Uterus (tissue), 4 donors: ENCODE data around the gene PPP3CA. TPM values are rescaled to one million over a fixed set of nuclear protein-coding genes. Genes with fewer than 3 reads are reported as not detected.

Experiments used
- DNase-seq, 2 donors: peaks; one replicate each; pipeline ENCODE4 v3.0.0-alpha.2; 2019 to 2020
- H3K27ac ChIP-seq, 2 donors: fragments of 200-600 bp; sonication (generic); 1 replicate in 1 of 2; 2 replicates in 1 of 2; pipeline ENCODE4 v1.5.1; 2016 to 2018
- H3K27me3 ChIP-seq, 2 donors: fragments of 200-600 bp; sonication (generic); one replicate each; pipeline ENCODE4 v1.5.1; 2018 to 2019; ENCODE audit warnings: control low read depth in 1 of 2
- H3K36me3 ChIP-seq, 2 donors: fragments of 200-600 bp; sonication (generic); one replicate each; pipeline ENCODE4 v1.5.1; 2019; ENCODE audit warnings: control low read depth in 1 of 2
- H3K4me1 ChIP-seq, 2 donors: fragments of 200-600 bp; sonication (generic); one replicate each; pipeline ENCODE4 v1.5.1; 2018 to 2019; ENCODE audit warnings: control low read depth in 1 of 2
- H3K4me3 ChIP-seq, 2 donors: fragments of 200-600 bp; sonication (generic); 1 replicate in 1 of 2; 2 replicates in 1 of 2; pipeline ENCODE4 v1.5.1; 2018 to 2019; ENCODE audit warnings: mild to moderate bottlenecking in 1 of 2
- H3K9me3 ChIP-seq, 2 donors: fragments of 200-600 bp; sonication (generic); one replicate each; pipeline ENCODE4 v1.5.1; 2019; ENCODE audit warnings: control low read depth in 1 of 2
- CTCF ChIP-seq, 4 experiments: fragments of 200-600 bp in 2 of 4; fragments of 450-650 bp in 2 of 4; sonication (generic) in 2 of 4; IDR thresholded peaks; one replicate each; pipeline ENCODE4 v1.5.1; 2016 to 2019; ENCODE audit warnings: antibody characterized with exemption in 4 of 4, mild to moderate bottlenecking in 2 of 4, moderate library complexity in 1 of 4
- POLR2A ChIP-seq, 2 donors: fragments of 450-650 bp; IDR thresholded peaks; one replicate each; pipeline ENCODE4 v1.6.1; 2016; ENCODE audit warnings: antibody characterized with exemption in 2 of 2, mild to moderate bottlenecking in 1 of 2, moderate library complexity in 1 of 2
- intact Hi-C: fragments of 100-400 bp; cut with DNase I; formaldehyde crosslinking; loops from one replicate; pipeline ENCODE4 v1.15.1; 2023; ENCODE audit warnings: low total_unique reads
- total RNA-seq, 4 donors: library from RNA; depleted of rRNA in 3 of 4; stranded (reverse); fragments of >200 nt in 3 of 4; gene quantifications; one replicate each; pipeline versions ENCODE4 v1.1.0 to v1.2.4, GENCODE V29; 2014 to 2023
- donor health status: DM: yes; HTN: yes; CAD: no.

The PPP3CA gene
- total RNA-seq, 4 donors from 2014 or later, result 32.8 to 70.0 (median 39.8) TPM

DNA sequence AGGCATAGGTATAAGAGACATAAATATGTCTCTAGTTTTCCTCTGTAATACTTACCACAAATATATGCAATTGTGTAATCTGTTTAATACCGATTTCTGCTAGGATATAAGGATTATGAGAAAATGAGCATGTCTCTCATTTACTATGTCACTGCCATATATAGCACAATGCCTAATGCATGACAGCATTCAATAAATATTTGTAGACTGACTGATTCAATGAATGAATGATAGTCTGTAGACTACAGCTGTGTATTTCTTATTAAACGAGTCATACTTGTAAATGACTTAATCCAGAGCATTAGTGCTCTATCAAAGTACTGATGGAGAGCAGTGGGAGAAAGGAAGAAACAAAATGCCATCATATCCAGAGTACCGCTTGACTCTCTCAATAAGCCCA lies 175.6 kb downstream of the PPP3CA start:
- no peaks in the 10 kb centered on the region for H3K9me3 ChIP-seq
- H3K4me1 ChIP-seq, result no peaks in the 10 kb centered on the region
- H3K4me3 ChIP-seq, result no peak overlapping the region
- no peaks in the 10 kb centered on the region for H3K36me3 ChIP-seq
- DNase-seq, result no peak
- no peak for TF ChIP-seq CTCF (IDR thresholded peaks at IDR 0.05)
- no peak for TF ChIP-seq POLR2A (IDR thresholded peaks at IDR 0.05)
- intact Hi-C loops, result no loop called here
- no peaks in the 10 kb centered on the region for H3K27me3 ChIP-seq
- no peak overlapping the region for H3K27ac ChIP-seq

GRCh38 chr4:101169044-101170014 lies 178.0 kb downstream of the PPP3CA start:
- intact Hi-C loops, result no loop called here
- TF ChIP-seq CTCF (IDR thresholded peaks at IDR 0.05) (peak in 3 of 4 experiments; percentile 44 to 53 (median 49)), POLR2A (IDR thresholded peaks at IDR 0.05) (no peak)
- DNase-seq, result peak; percentile 18 to 48
- Histone ChIP-seq H3K27me3 (no peaks in the 10 kb centered on the region), H3K4me3 (no peak overlapping the region), H3K27ac (no peak overlapping the region), H3K36me3 (no peaks in the 10 kb centered on the region), H3K9me3 (no peaks in the 10 kb centered on the region), H3K4me1 (no peaks in the 10 kb centered on the region)

DNA sequence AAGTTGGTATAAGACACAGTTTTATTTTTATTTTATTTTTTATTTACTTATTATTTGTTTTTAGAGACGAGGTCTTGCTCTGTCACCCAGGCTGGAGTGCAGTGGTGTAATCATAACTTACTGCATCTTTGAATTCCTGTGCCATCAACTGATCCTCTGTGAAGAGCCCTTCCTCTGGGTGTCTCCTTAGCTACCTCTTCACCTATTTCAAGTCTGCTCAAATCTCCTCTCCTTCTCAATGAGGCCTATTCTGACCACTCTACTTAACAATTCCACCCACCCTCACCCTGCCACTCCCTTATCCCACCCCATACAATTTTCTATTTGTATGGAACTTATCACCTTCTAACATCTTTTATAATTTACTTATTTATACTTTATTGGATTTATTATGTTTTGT lies 183.4 kb downstream of the PPP3CA start:
- Histone ChIP-seq H3K4me3 (no peak overlapping the region), H3K36me3 (no peaks in the 10 kb centered on the region), H3K27me3 (no peaks in the 10 kb centered on the region), H3K27ac (no peak overlapping the region), H3K9me3 (no peaks in the 10 kb centered on the region), H3K4me1 (no peaks in the 10 kb centered on the region)
- TF ChIP-seq CTCF (IDR thresholded peaks at IDR 0.05), result no peak
- no peak for TF ChIP-seq POLR2A (IDR thresholded peaks at IDR 0.05)
- intact Hi-C loops, result no loop called here
- DNase-seq, result no peak

GRCh38 chr4:101162990-101163380 lies 184.3 kb downstream of the PPP3CA start:
- Histone ChIP-seq H3K36me3 (no peaks in the 10 kb centered on the region), H3K27ac (no peak overlapping the region), H3K9me3 (no peaks in the 10 kb centered on the region), H3K4me3 (no peak overlapping the region), H3K27me3 (no peaks in the 10 kb centered on the region), H3K4me1 (no peaks in the 10 kb centered on the region)
- intact Hi-C loops, result no loop called here
- no peak for DNase-seq
- TF ChIP-seq CTCF (IDR thresholded peaks at IDR 0.05) (no peak), POLR2A (IDR thresholded peaks at IDR 0.05) (no peak)

- no peaks in the 10 kb centered on the region for H3K36me3 ChIP-seq
- H3K27me3 ChIP-seq, result no peaks in the 10 kb centered on the region
- no peaks in the 10 kb centered on the region for H3K4me1 ChIP-seq
- TF ChIP-seq POLR2A (IDR thresholded peaks at IDR 0.05) (no peak), CTCF (IDR thresholded peaks at IDR 0.05) (no peak)
- no peak overlapping the region for H3K4me3 ChIP-seq
- no peaks in the 10 kb centered on the region for H3K9me3 ChIP-seq
- intact Hi-C loops, result no loop called here
- H3K27ac ChIP-seq, result no peak overlapping the region
- DNase-seq, result no peak
These were observed 186.3 kb downstream of the PPP3CA start for GRCh38 chr4:101160792-101161592.
